ENCODE results near the gene PAX9.

The PAX9 gene

GRCh38 chr14:36661506-36662257 is at the start of gene PAX9:
TSS of gene PAX9 (plus strand) at chr14:36661860. CDS start at chr14:36662090, 230 bp downstream.
- DNase-seq (ENCODE audit: insufficient read length, low spot score) (no peak), FAIRE-seq (no peak)

GRCh38 chr14:36617824-36618223 is 43.8 kb upstream of the PAX9 start:
- no peak for TF ChIP-seq POLR2A (IDR thresholded peaks at IDR 0.05; ENCODE audit: low read depth, low read length)
- no peak for DNase-seq (ENCODE audit: insufficient read length, low spot score)
- FAIRE-seq = no peak

More at GRCh38 chr14:36661506-36662257, at the start of gene PAX9:
- no peak for TF ChIP-seq POLR2A (IDR thresholded peaks at IDR 0.05; ENCODE audit: low read depth, low read length)

- FAIRE-seq (no peak), DNase-seq (ENCODE audit: insufficient read length, low spot score) (no peak)
- no peak for TF ChIP-seq POLR2A (IDR thresholded peaks at IDR 0.05; ENCODE audit: low read depth, low read length)
Observed at GRCh38 chr14:36618641-36619040, 43.0 kb upstream of the PAX9 start.

- no peak for FAIRE-seq
- DNase-seq (ENCODE audit: insufficient read length, low spot score) = no peak
- no peak for TF ChIP-seq POLR2A (IDR thresholded peaks at IDR 0.05; ENCODE audit: low read depth, low read length)
Observed at GRCh38 chr14:36619131-36619530, 42.5 kb upstream of the PAX9 start.

- FAIRE-seq = no peak
- no peak for DNase-seq (ENCODE audit: insufficient read length, low spot score)
- TF ChIP-seq POLR2A (IDR thresholded peaks at IDR 0.05; ENCODE audit: low read depth, low read length) = no peak
Observed at GRCh38 chr14:36619853-36620252, 41.8 kb upstream of the PAX9 start.

GRCh38 chr14:36625014-36625413 is 36.6 kb upstream of the PAX9 start:
- FAIRE-seq = no peak
- no peak for DNase-seq (ENCODE audit: insufficient read length, low spot score)
- no peak for TF ChIP-seq POLR2A (IDR thresholded peaks at IDR 0.05; ENCODE audit: low read depth, low read length)

- TF ChIP-seq POLR2A (IDR thresholded peaks at IDR 0.05; ENCODE audit: low read depth, low read length) = no peak
- no peak for DNase-seq (ENCODE audit: insufficient read length, low spot score)
- FAIRE-seq = no peak
Observed at GRCh38 chr14:36625436-36625835, 36.2 kb upstream of the PAX9 start.

- DNase-seq (ENCODE audit: insufficient read length, low spot score) = no peak
- FAIRE-seq = no peak
- TF ChIP-seq POLR2A (IDR thresholded peaks at IDR 0.05; ENCODE audit: low read depth, low read length) = no peak
Observed at GRCh38 chr14:36626151-36626550, 35.5 kb upstream of the PAX9 start.

- DNase-seq (ENCODE audit: insufficient read length, low spot score) (no peak), FAIRE-seq (no peak)
- no peak for TF ChIP-seq POLR2A (IDR thresholded peaks at IDR 0.05; ENCODE audit: low read depth, low read length)
Observed at GRCh38 chr14:36627981-36628380, 33.7 kb upstream of the PAX9 start.

- no peak for FAIRE-seq
- no peak for DNase-seq (ENCODE audit: insufficient read length, low spot score)
- TF ChIP-seq POLR2A (IDR thresholded peaks at IDR 0.05; ENCODE audit: low read depth, low read length) = no peak
Observed at GRCh38 chr14:36633580-36633979, 28.1 kb upstream of the PAX9 start.

- DNase-seq (ENCODE audit: insufficient read length, low spot score) (no peak), FAIRE-seq (no peak)
- no peak for TF ChIP-seq POLR2A (IDR thresholded peaks at IDR 0.05; ENCODE audit: low read depth, low read length)
Observed at GRCh38 chr14:36646664-36647416, 14.8 kb upstream of the PAX9 start.

- no peak for TF ChIP-seq POLR2A (IDR thresholded peaks at IDR 0.05; ENCODE audit: low read depth, low read length)
- DNase-seq (ENCODE audit: insufficient read length, low spot score) (no peak), FAIRE-seq (no peak)
Observed at GRCh38 chr14:36647417-36647823, 14.2 kb upstream of the PAX9 start.

- FAIRE-seq = no peak
- TF ChIP-seq POLR2A (IDR thresholded peaks at IDR 0.05; ENCODE audit: low read depth, low read length) = no peak
- no peak for DNase-seq (ENCODE audit: insufficient read length, low spot score)
Observed at GRCh38 chr14:36647824-36648753, 13.6 kb upstream of the PAX9 start.
